Keratinocyte (primary cell): Measurements from ENCODE around the gene KRTAP12-4. TPM values are rescaled to one million over a fixed set of nuclear protein-coding genes. Genes with fewer than 3 reads are reported as not detected.

Experiments
- DNase-seq: peaks from one replicate; pipeline ENCODE4 v3.0.0-alpha.2; 2011; ENCODE audit warnings: low read depth, missing footprints, low spot score
- FAIRE-seq: peaks from 2 replicates; lab custom pipeline; 2011; peaks lifted over from hg19 to GRCh38; lab: Jason Lieb, UNC
- H2AFZ ChIP-seq: 2 replicates; pipeline ENCODE4 v1.6.0; 2012; ENCODE audit warnings: low read length, control low read depth, inconsistent platforms; ENCODE audit not compliant: control insufficient read depth
- H3K27ac ChIP-seq: 2 replicates; pipeline ENCODE4 v1.5.1; 2011; ENCODE audit warnings: low read length; ENCODE audit not compliant: control insufficient read depth, insufficient read depth
- H3K27me3 ChIP-seq: 3 replicates; pipeline ENCODE4 v1.6.0; 2011; ENCODE audit warnings: low read length; ENCODE audit not compliant: control insufficient read depth, insufficient read depth; ENCODE audit errors: extremely low read depth
- H3K36me3 ChIP-seq, 2 experiments: 2 replicates in 1 of 2; 3 replicates in 1 of 2; pipeline ENCODE4 v1.5.1; 2011; ENCODE audit warnings: low read length in 2 of 2, mild to moderate bottlenecking in 1 of 2; ENCODE audit not compliant: control insufficient read depth in 2 of 2, insufficient read depth in 2 of 2; ENCODE audit errors: extremely low read depth in 1 of 2
- H3K4me1 ChIP-seq: 3 replicates; pipeline ENCODE4 v1.5.1; 2011; ENCODE audit warnings: low read length; ENCODE audit not compliant: control insufficient read depth, insufficient read depth; ENCODE audit errors: extremely low read depth
- H3K4me2 ChIP-seq: 3 replicates; pipeline ENCODE4 v1.6.0; 2011; ENCODE audit warnings: low read depth, low read length; ENCODE audit not compliant: control insufficient read depth, insufficient read depth; ENCODE audit errors: extremely low read depth
- H3K4me3 ChIP-seq, 3 experiments: fragments of 200-600 bp in 1 of 3; sonication (generic) in 1 of 3; 2 replicates in 2 of 3; 3 replicates in 1 of 3; pipeline ENCODE4 v1.5.1; 2011 to 2016; ENCODE audit warnings: low read length in 3 of 3, mild to moderate bottlenecking in 3 of 3, control low read depth in 2 of 3, inconsistent platforms in 1 of 3, low read depth in 1 of 3, mixed read lengths in 1 of 3, mixed run types in 1 of 3, moderate library complexity in 1 of 3; ENCODE audit not compliant: control insufficient read depth in 2 of 3, insufficient read depth in 2 of 3; ENCODE audit errors: extremely low read depth in 1 of 3
- H3K79me2 ChIP-seq: 2 replicates; pipeline ENCODE4 v1.6.0; 2012; ENCODE audit warnings: low read length; ENCODE audit not compliant: control insufficient read depth, insufficient read depth
- H3K9ac ChIP-seq: 3 replicates; pipeline ENCODE4 v1.6.0; 2011; ENCODE audit warnings: low read length; ENCODE audit not compliant: control insufficient read depth, insufficient read depth; ENCODE audit errors: extremely low read depth
- H3K9me1 ChIP-seq: 3 replicates; pipeline ENCODE4 v1.6.0; 2011; ENCODE audit warnings: low read length; ENCODE audit not compliant: control insufficient read depth, insufficient read depth; ENCODE audit errors: extremely low read depth
- H3K9me3 ChIP-seq: 2 replicates; pipeline ENCODE4 v1.5.1; 2012; ENCODE audit warnings: low read depth, low read length; ENCODE audit not compliant: control insufficient read depth
- H4K20me1 ChIP-seq: 3 replicates; pipeline ENCODE4 v1.6.0; 2011; ENCODE audit warnings: low read length; ENCODE audit not compliant: control insufficient read depth, insufficient read depth; ENCODE audit errors: extremely low read depth
- EZH2 ChIP-seq: IDR thresholded peaks from one replicate; pipeline ENCODE4 v1.6.1; 2012; ENCODE audit warnings: inconsistent platforms, mild to moderate bottlenecking, low read length, moderate library complexity
- dilution Hi-C: fragments of 300-500 bp; cut with MboI; formaldehyde crosslinking; loops from one replicate; pipeline ENCODE4 v1.7.0; 2020; ENCODE audit warnings: low sequenced_read_pairs; ENCODE audit not compliant: extremely low pct_ligation_motif_present
- polyA plus RNA-seq, 5 experiments: library from polyadenylated mRNA; depleted of rRNA in 3 of 5; stranded (reverse) in 3 of 5; stranded (forward) in 1 of 5; unstranded in 1 of 5; fragments of >200 nt; gene quantifications; 1 replicate in 1 of 5; 2 replicates in 3 of 5; 3 replicates in 1 of 5; pipeline versions ENCODE4 v1.2.1 to v1.2.3, GENCODE V29; 2011 to 2012; ENCODE audit warnings: missing spikeins in 2 of 5, low read depth in 1 of 5, low replicate concordance in 1 of 5
- TF ChIP-seq, protein P1 (sequence below), 3 experiments: IDR thresholded peaks in 1 of 3; conservative IDR thresholded peaks in 1 of 3; optimal IDR thresholded peaks in 1 of 3; 2 replicates in 2 of 3; 3 replicates in 1 of 3; pipeline versions ENCODE3 to v1.5.1; 2011; ENCODE audit warnings: low read length in 3 of 3, mild to moderate bottlenecking in 3 of 3, moderate library complexity in 2 of 3, control low read depth in 1 of 3, inconsistent platforms in 1 of 3; ENCODE audit not compliant: insufficient read depth in 2 of 3; ENCODE audit errors: extremely low read depth in 1 of 3

The KRTAP12-4 gene
- polyA plus RNA-seq, 1 donor (not counting 4 experiments of a cell fraction or from before 2014, with no cell fraction given), result not detected

DNA sequence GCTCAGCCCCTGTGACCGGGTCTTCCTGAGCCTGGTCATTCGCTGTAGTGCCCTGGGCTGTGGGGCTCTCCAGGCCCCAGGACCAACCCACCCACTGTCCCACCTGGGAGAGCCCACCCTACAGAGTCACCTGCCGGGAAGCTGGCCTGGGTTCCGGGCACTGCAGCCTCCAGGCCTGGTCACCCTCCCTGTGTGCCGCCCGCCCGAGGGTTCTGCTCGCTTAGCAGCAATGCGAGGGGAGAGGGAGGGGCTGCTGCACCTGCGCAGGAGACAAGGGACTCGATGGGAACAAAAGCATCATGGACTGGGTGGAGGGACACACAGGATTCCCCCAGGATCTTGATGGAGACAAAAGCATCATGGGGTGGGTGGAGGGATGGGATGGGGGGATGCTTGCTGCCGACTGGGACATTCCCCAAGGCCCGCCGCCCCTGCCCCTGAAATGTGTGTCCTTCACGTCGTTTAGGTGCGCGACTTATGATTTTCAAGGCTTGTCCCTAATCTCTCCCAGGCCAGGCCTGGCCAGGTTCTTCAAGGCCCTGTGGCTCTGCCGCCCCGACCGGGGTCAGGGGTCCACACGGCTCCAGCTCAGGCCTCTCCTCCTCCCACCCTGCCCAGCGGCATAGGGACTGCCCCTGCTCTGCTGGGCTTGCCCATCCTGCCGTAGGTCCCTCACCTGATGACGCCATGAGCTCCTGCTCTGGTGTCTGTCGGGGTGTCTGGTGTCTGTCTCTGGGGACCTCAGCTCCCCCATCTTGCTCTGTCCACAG lies 40.9 kb downstream of the KRTAP12-4 start:
- no peaks in the 10 kb centered on the region for H4K20me1 ChIP-seq
- no peak overlapping the region for H3K4me2 ChIP-seq
- no peak overlapping the region for H3K27ac ChIP-seq
- H3K79me2 ChIP-seq, result no peaks in the 10 kb centered on the region
- H3K4me1 ChIP-seq, result peaks cover 7% of the 10 kb centered on the region
- H2AFZ ChIP-seq, result no peak overlapping the region
- H3K9me3 ChIP-seq, result peaks cover 7% of the 10 kb centered on the region
- no peaks in the 10 kb centered on the region for H3K36me3 ChIP-seq
- dilution Hi-C loops, result no loop called here
- FAIRE-seq, result no peak
- H3K9me1 ChIP-seq, result no peaks in the 10 kb centered on the region
- no peak for TF ChIP-seq EZH2
- TF ChIP-seq, protein P1, sequence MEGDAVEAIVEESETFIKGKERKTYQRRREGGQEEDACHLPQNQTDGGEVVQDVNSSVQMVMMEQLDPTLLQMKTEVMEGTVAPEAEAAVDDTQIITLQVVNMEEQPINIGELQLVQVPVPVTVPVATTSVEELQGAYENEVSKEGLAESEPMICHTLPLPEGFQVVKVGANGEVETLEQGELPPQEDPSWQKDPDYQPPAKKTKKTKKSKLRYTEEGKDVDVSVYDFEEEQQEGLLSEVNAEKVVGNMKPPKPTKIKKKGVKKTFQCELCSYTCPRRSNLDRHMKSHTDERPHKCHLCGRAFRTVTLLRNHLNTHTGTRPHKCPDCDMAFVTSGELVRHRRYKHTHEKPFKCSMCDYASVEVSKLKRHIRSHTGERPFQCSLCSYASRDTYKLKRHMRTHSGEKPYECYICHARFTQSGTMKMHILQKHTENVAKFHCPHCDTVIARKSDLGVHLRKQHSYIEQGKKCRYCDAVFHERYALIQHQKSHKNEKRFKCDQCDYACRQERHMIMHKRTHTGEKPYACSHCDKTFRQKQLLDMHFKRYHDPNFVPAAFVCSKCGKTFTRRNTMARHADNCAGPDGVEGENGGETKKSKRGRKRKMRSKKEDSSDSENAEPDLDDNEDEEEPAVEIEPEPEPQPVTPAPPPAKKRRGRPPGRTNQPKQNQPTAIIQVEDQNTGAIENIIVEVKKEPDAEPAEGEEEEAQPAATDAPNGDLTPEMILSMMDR (optimal IDR thresholded peaks at IDR 0.05 in 1 of 3, IDR thresholded peaks at IDR 0.05 in 1 of 3, conservative IDR thresholded peaks at IDR 0.05 in 1 of 3; ENCODE audit: extremely low read depth in 1 of 3, insufficient read depth in 2 of 3, low read length in 3 of 3), result no peak
- no peak for DNase-seq
- H3K9ac ChIP-seq, result no peak overlapping the region
- H3K4me3 ChIP-seq, result no peak overlapping the region
- peaks cover 19% of the 10 kb centered on the region for H3K27me3 ChIP-seq

GRCh38 chr21:44612669-44613229 lies 41.7 kb downstream of the KRTAP12-4 start:
- Histone ChIP-seq H3K36me3 (no peaks in the 10 kb centered on the region), H3K4me1 (peaks cover 7% of the 10 kb centered on the region), H3K9me1 (no peaks in the 10 kb centered on the region), H3K9ac (no peak overlapping the region), H3K27me3 (peaks cover 19% of the 10 kb centered on the region), H4K20me1 (no peaks in the 10 kb centered on the region), H3K9me3 (peaks cover 7% of the 10 kb centered on the region), H3K79me2 (no peaks in the 10 kb centered on the region), H3K27ac (no peak overlapping the region), H2AFZ (no peak overlapping the region), H3K4me3 (no peak overlapping the region), H3K4me2 (no peak overlapping the region)
- no peak for TF ChIP-seq EZH2
- TF ChIP-seq, protein P1 (optimal IDR thresholded peaks at IDR 0.05 in 1 of 3, IDR thresholded peaks at IDR 0.05 in 1 of 3, conservative IDR thresholded peaks at IDR 0.05 in 1 of 3; ENCODE audit: extremely low read depth in 1 of 3, insufficient read depth in 2 of 3, low read length in 3 of 3), result no peak
- FAIRE-seq, result no peak
- DNase-seq, result no peak
- dilution Hi-C loops, result no loop called here
